Measurements from ENCODE around the gene ENOSF1.
A peak's percentile ranks its signal among the peaks of the same experiment; 100 is the strongest.

ENOSF1 gene

GRCh38 chr18:673769-674168, 38.7 kb downstream of the ENOSF1 start:
- DNase-seq (ENCODE audit: low read depth in 2 of 2) = no peak

GRCh38 chr18:673317-673716, 39.1 kb downstream of the ENOSF1 start:
- no peak for DNase-seq (ENCODE audit: low read depth in 2 of 2)

- DNase-seq (ENCODE audit: low read depth in 2 of 2) = no peak
These were observed 41.0 kb downstream of the ENOSF1 start for GRCh38 chr18:671405-671804.

GRCh38 chr18:670522-670921, 41.9 kb downstream of the ENOSF1 start:
- DNase-seq (ENCODE audit: low read depth in 2 of 2) = no peak

GRCh38 chr18:669077-669476, 43.4 kb downstream of the ENOSF1 start:
- DNase-seq (ENCODE audit: low read depth in 2 of 2) = no peak

- DNase-seq (ENCODE audit: low read depth in 2 of 2) = no peak
These were observed 44.2 kb downstream of the ENOSF1 start for GRCh38 chr18:668260-668659.

- DNase-seq (ENCODE audit: low read depth in 2 of 2) = no peak
These were observed 45.8 kb downstream of the ENOSF1 start for GRCh38 chr18:666628-667027.

GRCh38 chr18:666177-666576, 46.3 kb downstream of the ENOSF1 start:
- no peak for DNase-seq (ENCODE audit: low read depth in 2 of 2)

GRCh38 chr18:662197-662596, 50.2 kb downstream of the ENOSF1 start:
- no peak for DNase-seq (ENCODE audit: low read depth in 2 of 2)

- no peak for DNase-seq (ENCODE audit: low read depth in 2 of 2)
These were observed 52.8 kb downstream of the ENOSF1 start for GRCh38 chr18:659597-659996.

GRCh38 chr18:658947-659533, 53.4 kb downstream of the ENOSF1 start:
- DNase-seq (ENCODE audit: low read depth in 2 of 2) = no peak

- peak; percentile 66 to 75 for DNase-seq (ENCODE audit: low read depth in 2 of 2)
These were observed 54.2 kb downstream of the ENOSF1 start for GRCh38 chr18:658001-658946.

- DNase-seq (ENCODE audit: low read depth in 2 of 2) = peak; percentile 39 to 50
These were observed 55.0 kb downstream of the ENOSF1 start, which contains the start of gene TYMS for GRCh38 chr18:657311-658000. TSS of gene TYMS (plus strand) at chr18:657653. CDS start at chr18:657743, 90 bp downstream.

- no peak for DNase-seq (ENCODE audit: low read depth in 2 of 2)
These were observed 57.0 kb downstream of the ENOSF1 start for GRCh38 chr18:655445-655844.

- DNase-seq (ENCODE audit: low read depth in 2 of 2) = no peak
These were observed 57.8 kb downstream of the ENOSF1 start for GRCh38 chr18:654601-655000.

- no peak for DNase-seq (ENCODE audit: low read depth in 2 of 2)
These were observed 58.9 kb downstream of the ENOSF1 start for GRCh38 chr18:653512-653911.

GRCh38 chr18:652131-652530, 60.3 kb downstream of the ENOSF1 start:
- DNase-seq (ENCODE audit: low read depth in 2 of 2) = no peak

GRCh38 chr18:650428-650858, 62.0 kb downstream of the ENOSF1 start:
- no peak for DNase-seq (ENCODE audit: low read depth in 2 of 2)

GRCh38 chr18:649341-649740, 63.1 kb downstream of the ENOSF1 start:
- no peak for DNase-seq (ENCODE audit: low read depth in 2 of 2)

GRCh38 chr18:647304-647703, 65.1 kb downstream of the ENOSF1 start:
- DNase-seq (ENCODE audit: low read depth in 2 of 2) = no peak

- no peak for DNase-seq (ENCODE audit: low read depth in 2 of 2)
These were observed 67.9 kb downstream of the ENOSF1 start for GRCh38 chr18:644395-645004.

GRCh38 chr18:641224-641623, 71.2 kb downstream of the ENOSF1 start:
- no peak for DNase-seq (ENCODE audit: low read depth in 2 of 2)

All from stimulated activated CD4-positive, alpha-beta T cell treated with anti-CD3 and anti-CD28 coated beads, Interleukin-4, amount 100 ng/mL, for 48 hours (primary cell).